Smooth muscle cell (in vitro differentiated cells): ENCODE measurements around the gene DCD. TPM values are rescaled to one million over a fixed set of nuclear protein-coding genes. Genes with fewer than 3 reads are reported as not detected.

Experiments
- DNase-seq: peaks from one replicate; lab custom pipeline; 2025; ENCODE audit not compliant: unreplicated experiment; lab: John Stamatoyannopoulos, UW
- H2AFZ ChIP-seq: fragments of 200-600 bp; sonication (generic); 2 replicates; pipeline ENCODE4 v1.6.0; 2016; ENCODE audit warnings: antibody characterized with exemption, low read depth, mild to moderate bottlenecking
- H3F3A ChIP-seq: fragments of 200-600 bp; sonication (generic); 2 replicates; pipeline ENCODE4 v1.6.0; 2017; ENCODE audit warnings: antibody characterized with exemption, low read depth
- H3K27ac ChIP-seq: fragments of 200-600 bp; sonication (generic); 2 replicates; pipeline ENCODE4 v1.5.1; 2016; ENCODE audit warnings: low read depth, mild to moderate bottlenecking
- H3K27me3 ChIP-seq: fragments of 200-600 bp; sonication (generic); 2 replicates; pipeline ENCODE4 v1.6.1; 2016; ENCODE audit warnings: low read depth, mild to moderate bottlenecking
- H3K36me3 ChIP-seq: fragments of 200-600 bp; sonication (generic); 2 replicates; pipeline ENCODE4 v1.5.1; 2016; ENCODE audit warnings: low read depth
- H3K4me1 ChIP-seq: fragments of 200-600 bp; sonication (generic); 2 replicates; pipeline ENCODE4 v1.5.1; 2016; ENCODE audit warnings: low read depth
- H3K4me2 ChIP-seq: fragments of 200-600 bp; sonication (generic); 2 replicates; pipeline ENCODE4 v1.6.0; 2016; ENCODE audit warnings: mild to moderate bottlenecking
- H3K4me3 ChIP-seq: fragments of 200-600 bp; sonication (generic); 2 replicates; pipeline ENCODE4 v1.5.1; 2016; ENCODE audit warnings: mild to moderate bottlenecking
- H3K79me2 ChIP-seq: fragments of 200-600 bp; sonication (generic); 2 replicates; pipeline ENCODE4 v1.6.0; 2016; ENCODE audit warnings: low read depth, mild to moderate bottlenecking
- H3K9ac ChIP-seq: fragments of 200-600 bp; sonication (generic); 2 replicates; pipeline ENCODE4 v1.6.0; 2016; ENCODE audit warnings: low read depth
- H3K9me3 ChIP-seq: fragments of 200-600 bp; sonication (generic); replicated peaks from 2 replicates; pipeline ENCODE4 v1.5.1; 2016; ENCODE audit warnings: low read depth
- H4K20me1 ChIP-seq: fragments of 200-600 bp; sonication (generic); 2 replicates; pipeline ENCODE4 v1.6.0; 2016; ENCODE audit warnings: low read depth
- WGBS: methylation state at CpG from one replicate; pipeline ENCODE4 v1.1.7; 2016; ENCODE audit warnings: low lambda C conversion rate; 5-methylcytosine and 5-hydroxymethylcytosine counted together
- polyA plus RNA-seq: library from polyadenylated mRNA; unstranded; fragments of >200 nt; fragmentation: Nextera tagmentation; extraction: Ambion mirVana; gene quantifications from 2 replicates; pipeline ENCODE4 v1.2.1, GENCODE V29; 2016
- total RNA-seq: library from RNA; depleted of rRNA; stranded (reverse); fragments of >200 nt; gene quantifications from 2 replicates; pipeline ENCODE4 v1.2.3, GENCODE V29; 2014
- TF ChIP-seq, protein P1 (sequence below): fragments of 200-600 bp; sonication (generic); IDR thresholded peaks from 2 replicates; pipeline ENCODE4 v1.5.1; 2017; ENCODE audit warnings: borderline replicate concordance, mild to moderate bottlenecking, antibody characterized with exemption; ENCODE audit not compliant: insufficient read depth, poor library complexity, severe bottlenecking

The DCD gene
- total and polyA plus RNA-seq, 2 experiments from 2014 or later, result not detected

DNA sequence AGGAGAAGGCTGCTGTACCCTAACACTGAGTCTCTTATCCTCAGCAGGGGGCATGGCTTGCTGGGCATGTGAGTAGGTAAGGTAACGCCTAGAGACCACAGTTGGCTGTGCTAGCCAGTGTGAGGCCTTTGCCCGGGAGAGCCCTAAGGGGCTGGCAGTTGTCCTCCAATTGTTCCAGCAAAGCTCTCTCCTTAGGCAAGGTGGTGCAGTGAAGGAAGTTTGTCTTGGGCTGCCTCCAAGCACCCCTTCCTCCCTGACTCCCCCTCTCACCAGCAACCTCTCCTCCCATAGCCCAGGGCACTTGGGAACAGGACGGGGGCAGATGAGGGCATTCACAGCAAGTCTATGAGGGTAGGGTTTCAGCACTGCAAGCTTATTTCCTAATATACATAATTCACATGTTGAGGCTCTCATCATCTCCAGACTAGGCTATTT is 36.4 kb downstream of the DCD start:
- Histone ChIP-seq H3K9me3 (no peaks in the 10 kb centered on the region), H2AFZ (no peak overlapping the region), H3K4me2 (no peak overlapping the region), H3K27ac (no peak overlapping the region), H4K20me1 (no peaks in the 10 kb centered on the region), H3K4me1 (no peaks in the 10 kb centered on the region), H3K79me2 (no peaks in the 10 kb centered on the region), H3F3A (no peaks in the 10 kb centered on the region), H3K9ac (no peak overlapping the region), H3K27me3 (peaks cover 34% of the 10 kb centered on the region), H3K4me3 (no peak overlapping the region), H3K36me3 (no peaks in the 10 kb centered on the region)
- WGBS, result 85% methylated on average over 3 of the region's 3 CpGs
- DNase-seq, result no peak
- TF ChIP-seq, protein P1, sequence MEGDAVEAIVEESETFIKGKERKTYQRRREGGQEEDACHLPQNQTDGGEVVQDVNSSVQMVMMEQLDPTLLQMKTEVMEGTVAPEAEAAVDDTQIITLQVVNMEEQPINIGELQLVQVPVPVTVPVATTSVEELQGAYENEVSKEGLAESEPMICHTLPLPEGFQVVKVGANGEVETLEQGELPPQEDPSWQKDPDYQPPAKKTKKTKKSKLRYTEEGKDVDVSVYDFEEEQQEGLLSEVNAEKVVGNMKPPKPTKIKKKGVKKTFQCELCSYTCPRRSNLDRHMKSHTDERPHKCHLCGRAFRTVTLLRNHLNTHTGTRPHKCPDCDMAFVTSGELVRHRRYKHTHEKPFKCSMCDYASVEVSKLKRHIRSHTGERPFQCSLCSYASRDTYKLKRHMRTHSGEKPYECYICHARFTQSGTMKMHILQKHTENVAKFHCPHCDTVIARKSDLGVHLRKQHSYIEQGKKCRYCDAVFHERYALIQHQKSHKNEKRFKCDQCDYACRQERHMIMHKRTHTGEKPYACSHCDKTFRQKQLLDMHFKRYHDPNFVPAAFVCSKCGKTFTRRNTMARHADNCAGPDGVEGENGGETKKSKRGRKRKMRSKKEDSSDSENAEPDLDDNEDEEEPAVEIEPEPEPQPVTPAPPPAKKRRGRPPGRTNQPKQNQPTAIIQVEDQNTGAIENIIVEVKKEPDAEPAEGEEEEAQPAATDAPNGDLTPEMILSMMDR, result no peak

DNA sequence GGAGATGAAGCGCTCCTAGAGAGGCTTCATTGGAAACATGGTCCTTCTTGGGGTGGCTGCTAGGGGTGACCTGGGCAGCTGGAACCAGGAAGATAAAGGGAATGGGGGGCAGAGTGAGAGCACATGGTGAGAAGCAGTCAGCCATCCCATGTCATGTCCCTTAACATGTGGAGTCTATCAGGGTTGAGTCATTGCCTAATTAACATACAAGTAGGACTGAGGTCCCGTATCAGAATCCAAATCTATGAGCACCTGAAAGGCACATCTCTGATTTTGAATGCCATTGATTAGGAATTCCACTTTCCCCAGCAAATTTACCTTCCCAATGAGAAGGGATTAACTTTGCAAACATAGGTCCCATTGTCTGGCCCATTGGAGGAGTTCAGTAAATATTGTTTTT is 39.4 kb downstream of the DCD start:
- H3K79me2 ChIP-seq, result no peaks in the 10 kb centered on the region
- H3F3A ChIP-seq, result no peaks in the 10 kb centered on the region
- H3K4me3 ChIP-seq, result no peak overlapping the region
- H4K20me1 ChIP-seq, result no peaks in the 10 kb centered on the region
- H3K4me1 ChIP-seq, result no peaks in the 10 kb centered on the region
- no peak overlapping the region for H3K27ac ChIP-seq
- H3K4me2 ChIP-seq, result no peak overlapping the region
- no peaks in the 10 kb centered on the region for H3K36me3 ChIP-seq
- DNase-seq, result no peak
- WGBS, result 94% methylated on average over 2 of the region's 2 CpGs
- no peak overlapping the region for H2AFZ ChIP-seq
- H3K9ac ChIP-seq, result no peak overlapping the region
- H3K9me3 ChIP-seq, result no peaks in the 10 kb centered on the region
- TF ChIP-seq, protein P1, result no peak
- H3K27me3 ChIP-seq, result peaks cover 6% of the 10 kb centered on the region

DNA sequence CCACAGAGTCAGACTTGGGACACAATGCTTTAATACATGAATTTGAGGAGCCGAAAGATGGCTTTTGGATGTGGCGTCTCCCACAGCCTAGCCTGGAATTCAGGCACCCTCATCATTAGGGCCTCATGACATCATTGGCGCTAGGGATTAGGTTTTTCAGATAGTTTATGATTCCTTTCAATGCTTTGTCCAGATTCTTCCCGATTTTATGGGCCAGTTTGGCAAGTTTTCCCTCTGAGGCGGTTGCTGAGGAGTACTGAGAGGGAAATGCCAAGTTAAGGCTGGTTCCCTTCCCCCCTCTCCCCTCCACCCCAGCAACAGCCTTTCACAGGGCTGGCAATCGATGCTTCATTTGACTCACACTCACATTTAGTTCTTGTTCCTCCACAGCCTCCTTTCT is 40.0 kb downstream of the DCD start:
- Histone ChIP-seq H3K4me2 (no peak overlapping the region), H3F3A (no peaks in the 10 kb centered on the region), H3K36me3 (no peaks in the 10 kb centered on the region), H3K4me3 (no peak overlapping the region), H3K79me2 (no peaks in the 10 kb centered on the region), H3K9ac (no peak overlapping the region), H3K9me3 (no peaks in the 10 kb centered on the region), H2AFZ (no peak overlapping the region), H3K4me1 (no peaks in the 10 kb centered on the region), H4K20me1 (no peaks in the 10 kb centered on the region), H3K27me3 (peaks cover 6% of the 10 kb centered on the region), H3K27ac (no peak overlapping the region)
- 75% methylated on average over 6 of the region's 6 CpGs for WGBS
- DNase-seq, result no peak
- TF ChIP-seq, protein P1, result no peak

DNA sequence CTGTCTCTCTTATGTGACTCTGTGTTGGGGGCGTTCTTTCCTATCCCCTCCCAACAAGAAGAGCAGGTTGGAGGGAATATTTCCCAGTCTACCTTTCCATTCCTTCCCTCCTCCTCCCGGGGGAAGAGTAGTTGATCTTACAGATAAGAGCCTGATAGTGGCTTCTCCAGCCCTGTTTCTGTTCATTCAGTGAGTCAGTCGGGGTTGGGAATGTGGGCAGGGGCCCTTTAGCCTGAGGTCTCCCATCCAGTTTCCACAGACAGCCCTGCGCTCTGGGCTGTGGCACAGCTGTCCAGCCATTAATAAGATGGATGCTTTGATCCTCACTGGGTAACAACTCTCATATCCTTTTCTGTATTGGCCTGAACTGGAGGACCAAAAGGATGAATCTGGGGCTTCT is 41.6 kb downstream of the DCD start:
- Histone ChIP-seq H3K79me2 (no peaks in the 10 kb centered on the region), H3K9me3 (no peaks in the 10 kb centered on the region), H3F3A (no peaks in the 10 kb centered on the region), H3K4me1 (no peaks in the 10 kb centered on the region), H3K36me3 (no peaks in the 10 kb centered on the region), H2AFZ (no peak overlapping the region), H3K9ac (no peak overlapping the region), H4K20me1 (no peaks in the 10 kb centered on the region), H3K27ac (no peak overlapping the region), H3K27me3 (peaks cover 6% of the 10 kb centered on the region), H3K4me2 (no peak overlapping the region), H3K4me3 (no peak overlapping the region)
- TF ChIP-seq, protein P1, result no peak
- no peak for DNase-seq
- 46% methylated on average over 4 of the region's 4 CpGs for WGBS
